NOMO-1 treated with DMSO at 0.1 percent for 48 hours (cell line): ENCODE measurements around the gene SLC9A9.
A peak's percentile ranks its signal among the peaks of the same experiment; 100 is the strongest.

ENCODE experiments used
- DNase-seq: peaks from one replicate; lab custom pipeline; 2025; ENCODE audit not compliant: unreplicated experiment; lab: John Stamatoyannopoulos, UW

The SLC9A9 gene

GRCh38 chr3:143478115-143478693 lies 370.1 kb downstream of the SLC9A9 start:
- no peak for DNase-seq

GRCh38 chr3:143476965-143477640 lies 371.2 kb downstream of the SLC9A9 start:
- DNase-seq: no peak

DNA sequence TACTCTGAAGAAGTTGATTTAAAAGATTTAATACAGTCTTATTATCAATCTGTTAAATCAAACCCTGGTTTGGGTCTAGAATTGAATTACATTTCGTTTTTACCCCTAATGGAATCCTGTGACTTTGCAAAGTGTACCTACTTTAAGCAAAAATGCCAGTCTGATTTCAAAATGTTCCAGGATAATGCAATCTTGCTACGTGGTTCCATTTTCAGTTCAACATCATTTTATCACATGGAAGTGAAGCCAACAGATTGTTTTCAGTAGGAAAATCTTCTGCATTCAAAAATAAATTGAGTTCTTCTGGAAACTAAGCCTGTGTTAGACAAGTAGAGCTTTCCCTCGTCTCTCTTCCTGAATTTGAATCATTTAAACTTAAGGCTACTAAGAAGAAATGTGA lies 372.3 kb downstream of the SLC9A9 start:
- no peak for DNase-seq

GRCh38 chr3:143472731-143473523 lies 375.3 kb downstream of the SLC9A9 start:
- DNase-seq: no peak

GRCh38 chr3:143471705-143472104 lies 376.6 kb downstream of the SLC9A9 start:
- DNase-seq: no peak

- no peak for DNase-seq
Measured at GRCh38 chr3:143469159-143469558, 379.1 kb downstream of the SLC9A9 start.

DNA sequence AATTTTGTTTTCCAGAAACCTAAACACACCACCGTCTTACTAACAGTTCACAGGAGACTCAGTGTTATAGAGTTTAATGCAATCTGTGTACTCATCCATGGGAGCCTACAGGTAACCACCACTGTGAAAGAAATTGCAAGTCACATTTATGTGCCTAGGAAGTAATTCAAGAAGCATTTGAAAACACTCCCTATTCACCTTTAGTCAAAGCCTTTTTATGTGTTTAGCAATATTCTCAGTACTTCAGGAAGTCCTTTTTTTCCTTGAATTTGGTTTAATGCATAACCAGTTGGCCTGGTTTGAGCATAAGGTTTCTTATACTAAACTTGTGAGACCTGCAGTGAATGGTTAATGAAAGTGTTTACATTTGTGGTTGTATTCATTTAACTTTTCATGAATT lies 382.6 kb downstream of the SLC9A9 start:
- DNase-seq: no peak

- DNase-seq: no peak
Measured at GRCh38 chr3:143464850-143465249, 383.4 kb downstream of the SLC9A9 start.

DNA sequence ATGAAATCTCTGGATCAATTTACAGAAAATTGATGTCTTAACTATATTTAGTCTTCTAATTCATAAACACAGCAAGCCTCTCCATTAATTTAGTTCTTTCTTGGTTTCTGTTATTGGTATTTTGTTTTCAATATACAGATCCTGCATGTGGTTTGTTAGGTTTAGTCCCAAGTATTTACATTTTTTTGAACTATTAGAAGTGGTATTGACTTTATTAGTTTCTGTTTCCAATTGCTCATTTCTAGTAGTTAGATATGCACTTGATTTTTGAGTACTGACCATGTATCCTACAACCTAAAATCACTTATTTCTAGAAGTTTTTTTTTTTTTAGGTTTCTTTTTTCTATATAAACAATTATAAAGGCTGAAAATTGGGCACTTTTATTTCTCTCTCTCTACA lies 392.8 kb downstream of the SLC9A9 start:
- no peak for DNase-seq

- DNase-seq: no peak
Measured at GRCh38 chr3:143450632-143451031, 397.6 kb downstream of the SLC9A9 start.

DNA sequence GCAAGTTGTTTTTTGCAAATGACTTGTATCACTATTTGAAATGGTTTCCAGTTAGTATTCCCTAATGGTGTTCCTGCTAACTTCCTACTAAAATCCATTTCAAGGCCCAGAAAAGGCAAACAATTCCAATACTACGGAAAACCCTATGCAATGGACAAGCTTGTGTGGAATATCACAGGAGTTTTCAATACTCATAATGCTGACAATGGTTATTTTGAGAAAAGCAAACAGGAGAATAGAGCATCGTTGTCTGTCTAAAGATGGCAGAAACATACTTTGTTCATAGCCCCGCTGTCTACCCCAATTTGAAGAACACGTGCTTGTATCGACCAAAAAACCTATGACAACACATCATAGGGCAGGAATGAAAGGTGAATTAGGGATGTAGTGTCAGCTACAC lies 400.8 kb downstream of the SLC9A9 start:
- no peak for DNase-seq

DNA sequence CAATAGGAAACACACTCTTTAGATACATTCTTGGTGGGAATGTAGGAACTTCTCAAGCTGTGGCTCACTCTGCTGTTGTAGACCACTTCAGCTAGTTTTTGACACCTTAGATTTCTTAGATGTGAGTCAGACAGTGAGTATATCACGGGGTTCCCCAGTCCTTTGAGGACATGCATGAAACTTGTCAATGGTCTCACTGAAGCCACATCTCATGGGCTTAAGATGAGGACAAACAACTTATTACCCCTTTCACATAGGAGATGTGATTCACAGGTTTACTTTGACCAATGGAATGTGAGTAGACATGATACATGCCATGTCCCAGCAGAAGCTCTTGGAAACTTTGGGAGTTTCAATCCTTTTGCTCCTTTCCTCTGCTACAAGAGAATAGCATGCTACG lies 403.1 kb downstream of the SLC9A9 start:
- DNase-seq: no peak

GRCh38 chr3:143443851-143444331 lies 404.4 kb downstream of the SLC9A9 start:
- peak; percentile 95 for DNase-seq

DNA sequence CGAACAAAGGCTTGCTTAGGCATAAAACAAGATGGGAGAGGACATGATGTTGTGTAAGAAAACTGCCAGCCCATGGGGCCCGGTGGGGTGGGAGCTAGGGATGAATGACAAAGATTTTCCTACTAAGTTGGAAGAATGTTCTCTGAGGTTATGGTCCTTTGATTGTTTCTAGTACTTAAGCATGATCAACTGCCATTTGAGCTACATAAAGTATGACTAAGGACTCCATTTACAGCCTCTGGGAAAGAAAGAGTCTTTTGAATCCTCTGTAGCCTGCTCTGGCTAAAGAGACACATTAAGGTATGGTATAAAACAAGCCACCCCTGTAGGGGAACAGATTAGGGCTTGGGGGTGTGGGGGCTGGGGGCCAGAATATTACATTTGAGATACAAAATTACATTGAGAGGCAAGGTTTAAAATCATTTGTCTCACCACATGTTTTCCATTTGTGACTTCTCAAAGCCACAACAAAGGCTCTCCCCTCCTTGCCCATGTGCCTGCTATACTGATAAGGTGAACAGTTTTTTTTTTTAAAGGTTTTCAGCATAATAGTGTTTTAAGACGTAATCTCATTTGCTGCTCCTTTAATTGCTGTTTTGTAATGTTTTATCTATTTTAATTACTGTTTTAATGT lies 405.3 kb downstream of the SLC9A9 start:
- DNase-seq: no peak

- no peak for DNase-seq
Measured at GRCh38 chr3:143441516-143442171, 406.6 kb downstream of the SLC9A9 start.

GRCh38 chr3:143439817-143440216 lies 408.5 kb downstream of the SLC9A9 start:
- no peak for DNase-seq

DNA sequence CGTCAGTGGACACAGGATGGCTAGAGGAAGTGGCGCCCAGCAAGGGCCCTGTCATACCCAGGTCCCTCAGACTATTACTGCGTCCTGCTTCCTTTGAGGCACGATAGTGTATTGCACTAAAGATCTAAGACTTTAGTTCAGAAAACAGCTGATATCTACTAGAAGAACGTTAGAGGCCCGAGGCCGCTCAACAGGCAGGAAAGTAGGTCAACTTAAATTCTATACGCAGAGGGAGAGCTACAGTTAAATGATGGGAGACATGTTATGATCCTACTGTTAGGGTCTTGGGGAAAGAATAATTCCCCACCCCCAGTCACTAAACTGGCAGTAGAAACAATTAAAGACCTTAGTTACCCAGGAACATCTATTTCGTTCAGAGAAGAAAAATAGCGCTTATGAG lies 410.9 kb downstream of the SLC9A9 start:
- no peak for DNase-seq

DNA sequence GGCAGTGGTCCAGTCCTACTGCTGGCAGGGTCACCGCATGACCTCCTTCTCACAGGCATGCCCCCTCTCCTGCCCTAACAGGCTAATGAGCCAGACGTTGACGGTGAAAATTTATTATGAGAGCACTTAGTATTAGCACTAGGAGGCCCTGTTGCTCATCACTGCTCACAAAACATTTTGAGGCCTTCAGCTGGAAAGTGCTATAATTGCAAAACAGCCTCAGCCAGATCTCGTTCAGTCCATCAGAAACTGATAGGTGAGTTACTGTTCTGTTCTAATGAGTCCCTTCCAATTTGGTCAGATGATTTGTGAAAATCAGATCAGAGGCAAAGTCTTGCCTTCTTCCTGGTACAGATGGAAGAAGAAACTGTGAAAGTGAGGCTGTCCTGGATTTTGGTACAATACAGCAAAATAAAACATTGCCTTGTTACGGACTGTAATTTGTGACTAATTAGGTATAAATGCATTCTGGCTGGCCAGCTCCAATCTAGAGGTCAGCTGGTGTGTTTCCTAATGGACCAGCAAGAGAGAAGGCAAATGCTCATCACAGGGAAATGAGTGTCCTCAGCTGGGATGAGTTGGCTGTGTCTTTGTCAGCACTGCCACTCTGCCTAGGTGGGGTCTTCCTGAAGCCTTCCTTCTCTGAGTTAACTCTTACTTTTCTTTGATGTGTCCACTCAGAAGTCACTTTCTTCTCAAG lies 411.9 kb downstream of the SLC9A9 start:
- DNase-seq: no peak

GRCh38 chr3:143433787-143434378 lies 414.4 kb downstream of the SLC9A9 start:
- peak; percentile 30 for DNase-seq

GRCh38 chr3:143431298-143431697 lies 417.0 kb downstream of the SLC9A9 start:
- DNase-seq: peak; percentile 92
